Measurements from ENCODE around the gene NUDT6.
"Not testable (repeated sequence)": the region's sequence is repeated elsewhere in the genome, so short reads cannot be mapped to it uniquely, and the experiment has no call there.

The NUDT6 gene

DNA sequence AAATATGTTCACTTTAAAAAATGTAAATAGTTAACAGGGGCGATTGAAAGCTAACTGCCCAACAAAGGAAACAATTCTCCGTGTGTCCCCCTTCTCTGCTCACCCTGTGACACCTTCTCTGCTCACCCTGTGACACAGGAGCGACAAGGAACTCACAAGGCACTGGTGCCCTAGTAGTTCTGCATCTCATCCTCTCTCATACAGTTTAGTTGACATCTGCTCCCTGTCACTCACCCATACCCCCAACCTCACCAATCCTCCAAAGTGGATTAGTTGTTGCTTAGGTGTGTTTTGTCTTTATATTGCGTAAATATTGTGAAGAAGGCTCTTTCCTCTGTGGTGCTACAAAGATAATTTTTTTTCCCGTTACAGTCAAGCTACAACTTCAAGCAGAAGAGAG lies 46.4 kb downstream of the NUDT6 start:
- DNase-seq (ENCODE audit: low read depth), result no peak

DNA sequence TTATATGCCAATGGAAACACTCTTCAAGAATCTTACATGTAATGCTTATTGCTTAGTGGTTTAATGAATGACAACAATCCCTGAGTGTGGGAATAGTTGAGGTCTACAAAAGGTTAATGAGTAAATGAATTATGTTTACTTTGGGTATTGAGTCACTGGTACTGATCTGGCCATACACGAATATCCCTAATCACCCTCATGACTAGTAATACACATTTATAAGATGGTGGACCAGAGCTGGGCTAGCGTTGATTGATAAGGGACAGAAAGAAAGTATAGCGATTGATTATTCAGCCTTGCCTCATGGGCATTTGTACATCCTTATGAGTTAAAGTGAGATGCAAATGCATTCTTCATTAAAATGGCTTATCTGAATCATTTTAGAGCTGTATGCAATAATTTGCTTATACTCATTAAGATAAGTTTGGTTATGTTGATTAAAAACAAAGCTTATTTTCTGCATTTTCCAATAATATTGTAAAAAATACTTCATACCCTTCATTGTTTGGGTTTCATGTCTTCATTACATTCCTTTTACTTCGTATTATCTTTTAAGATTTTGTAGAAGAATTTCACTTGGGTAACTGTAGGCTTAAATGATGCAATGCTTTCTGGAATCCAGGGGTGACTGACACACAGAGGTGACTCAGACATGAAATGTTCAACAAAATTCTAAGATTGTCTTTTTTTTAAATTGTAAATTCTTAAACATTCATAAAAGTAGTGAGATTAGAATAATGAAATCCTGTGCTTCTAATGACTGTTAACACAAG lies 48.4 kb downstream of the NUDT6 start:
- peak; percentile 91 for DNase-seq (ENCODE audit: low read depth)

DNA sequence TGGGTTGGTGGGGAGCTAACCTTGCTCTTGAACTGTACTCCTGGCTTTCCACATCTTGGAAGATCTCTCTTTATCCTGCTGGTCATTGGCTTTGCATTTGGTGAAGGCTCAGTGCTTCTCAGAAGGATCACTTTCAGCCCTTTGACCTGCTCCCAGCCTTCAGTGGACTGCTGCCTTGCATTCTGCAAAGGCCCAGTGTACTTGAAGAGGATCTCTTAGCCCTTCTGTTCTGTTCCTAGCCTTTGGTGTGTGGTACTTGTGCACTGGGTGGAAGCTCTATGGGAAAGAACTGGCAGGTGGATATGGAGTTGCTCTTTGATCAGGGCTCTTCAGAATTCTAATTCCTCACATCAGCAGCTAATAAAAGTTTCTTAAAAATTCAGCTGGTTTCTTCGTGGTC lies 49.3 kb downstream of the NUDT6 start:
- DNase-seq (ENCODE audit: low read depth), result no peak

DNA sequence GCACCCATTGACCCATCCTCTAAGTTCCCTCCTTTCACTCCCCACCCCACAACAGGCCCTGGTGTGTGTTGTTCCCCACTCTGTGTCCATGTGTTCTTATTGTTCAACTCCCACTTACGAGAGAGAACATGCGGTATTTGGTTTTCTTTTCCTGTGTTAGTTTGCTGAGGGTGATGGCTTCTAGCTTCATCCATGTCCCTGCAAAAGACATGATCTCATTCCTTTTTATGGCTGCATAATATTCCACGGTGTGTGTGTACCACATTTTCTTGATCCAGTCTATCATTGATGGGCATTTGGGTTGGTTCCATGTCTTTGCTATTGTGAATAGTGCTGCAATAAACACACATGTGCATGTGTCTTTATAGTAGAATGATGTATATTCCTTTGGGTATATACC lies 54.2 kb downstream of the NUDT6 start:
- DNase-seq (ENCODE audit: low read depth), result not testable (repeated sequence)

DNA sequence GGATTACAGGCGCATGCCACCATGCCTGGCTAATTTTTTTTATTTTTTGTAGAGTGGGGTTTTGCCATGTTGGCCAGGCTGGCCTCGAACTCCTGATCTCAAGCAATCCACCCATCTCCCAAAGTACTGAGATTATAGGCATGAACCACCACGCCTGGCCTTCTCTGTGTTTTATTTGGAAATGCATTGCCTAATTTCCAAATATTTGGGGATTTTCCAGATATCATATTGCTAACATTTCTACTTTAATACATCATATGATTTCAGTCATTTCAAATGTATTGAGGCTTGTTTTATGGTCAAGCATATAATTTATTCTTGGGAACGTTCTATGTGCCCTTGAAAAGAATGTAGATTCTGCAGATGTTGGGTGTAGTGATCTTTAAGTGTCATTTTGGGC lies 57.0 kb downstream of the NUDT6 start:
- peak; percentile 36 for DNase-seq (ENCODE audit: low read depth)

DNA sequence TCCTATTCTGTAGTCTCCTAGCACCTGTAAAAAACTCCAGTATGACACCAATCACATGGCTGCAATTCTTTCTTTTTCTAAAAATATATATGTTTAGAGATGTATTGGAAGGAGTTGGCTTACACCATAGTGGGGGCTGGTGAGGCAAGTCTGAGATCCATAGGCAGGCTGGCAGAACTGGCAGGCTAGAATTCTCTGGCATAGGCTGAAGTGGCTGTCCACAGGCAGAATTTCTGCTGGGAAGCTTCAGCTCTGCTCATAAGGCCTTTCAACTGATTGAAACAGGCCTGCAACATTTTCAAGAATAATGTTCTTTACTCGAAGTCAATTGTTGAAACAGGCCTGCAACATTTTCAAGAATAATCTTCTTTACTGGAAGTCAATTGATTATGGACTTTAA lies 58.8 kb downstream of the NUDT6 start:
- DNase-seq (ENCODE audit: low read depth), result no peak

DNA sequence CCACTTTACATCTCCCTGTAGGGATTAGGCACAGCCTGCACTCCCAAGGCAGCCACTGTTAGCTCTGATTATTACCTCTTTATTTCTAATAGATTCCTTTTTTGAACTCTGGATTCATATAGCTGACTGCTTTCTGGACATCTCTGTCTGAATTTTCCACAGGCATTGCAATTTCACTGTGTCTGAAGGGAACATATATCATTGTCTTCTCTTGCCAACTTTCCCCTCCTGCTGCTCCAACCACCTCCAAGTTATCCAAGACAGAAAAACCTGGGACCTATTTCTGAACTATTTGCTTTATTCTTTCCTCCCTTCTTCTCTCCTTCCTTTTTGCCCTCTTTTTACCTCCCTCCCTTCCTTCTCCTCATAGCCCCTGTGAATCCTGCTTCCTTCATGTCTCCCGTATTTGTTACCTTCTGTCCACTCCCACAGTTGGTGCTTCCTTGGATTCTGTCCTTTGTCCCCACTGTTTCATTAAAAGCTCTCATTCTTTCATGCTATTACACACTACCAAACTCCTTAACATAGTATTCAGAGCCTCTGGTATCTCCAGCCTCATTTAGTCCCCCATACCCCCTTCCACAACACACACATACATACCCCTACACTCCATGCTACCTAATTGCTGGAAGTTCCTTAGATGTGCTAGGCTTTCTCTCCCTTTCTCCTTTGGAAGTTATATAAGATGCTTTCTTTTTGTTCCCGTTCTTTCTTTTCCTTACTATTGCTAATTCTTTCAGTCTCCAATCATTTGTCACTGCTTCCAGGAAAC lies 61.0 kb downstream of the NUDT6 start:
- DNase-seq (ENCODE audit: low read depth), result no peak

DNA sequence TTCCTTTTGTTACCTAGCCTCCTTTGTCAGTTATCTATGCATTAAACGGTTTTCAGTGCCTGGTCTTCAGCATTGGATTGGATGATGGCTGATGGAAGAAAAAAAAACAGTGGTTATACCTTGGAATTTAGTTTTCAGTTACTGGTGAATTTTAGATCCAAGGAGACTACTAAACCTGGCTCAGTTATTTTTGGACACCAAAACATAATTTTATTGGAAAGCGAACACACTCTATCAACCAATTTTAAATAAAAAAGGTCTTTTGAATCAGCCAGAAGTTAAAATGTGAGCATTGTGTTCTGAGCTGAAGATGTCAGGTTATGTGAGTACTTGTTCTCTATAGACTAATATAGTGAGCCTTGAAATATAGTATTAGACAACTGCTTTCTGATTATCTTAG lies 63.7 kb downstream of the NUDT6 start:
- no peak for DNase-seq (ENCODE audit: low read depth)

DNA sequence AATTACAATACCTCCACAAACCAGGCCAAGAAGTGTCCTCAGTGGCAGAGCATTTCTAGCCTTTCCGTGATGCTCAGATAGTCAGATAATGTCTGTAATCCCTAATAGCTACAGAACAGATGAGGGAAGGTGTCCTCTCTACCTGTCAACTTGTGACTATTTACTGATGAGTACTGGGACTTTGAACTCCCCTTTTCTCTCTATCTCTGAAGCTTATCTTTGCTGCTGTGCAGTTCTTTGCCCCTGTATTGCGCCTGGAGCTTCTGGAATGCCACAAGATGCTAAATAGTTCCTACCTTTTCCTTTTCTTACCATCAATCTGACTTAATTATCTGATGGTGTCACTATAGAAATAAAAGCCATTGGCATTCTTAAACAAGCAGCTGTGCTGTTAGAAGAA lies 65.2 kb downstream of the NUDT6 start:
- no peak for DNase-seq (ENCODE audit: low read depth)

DNA sequence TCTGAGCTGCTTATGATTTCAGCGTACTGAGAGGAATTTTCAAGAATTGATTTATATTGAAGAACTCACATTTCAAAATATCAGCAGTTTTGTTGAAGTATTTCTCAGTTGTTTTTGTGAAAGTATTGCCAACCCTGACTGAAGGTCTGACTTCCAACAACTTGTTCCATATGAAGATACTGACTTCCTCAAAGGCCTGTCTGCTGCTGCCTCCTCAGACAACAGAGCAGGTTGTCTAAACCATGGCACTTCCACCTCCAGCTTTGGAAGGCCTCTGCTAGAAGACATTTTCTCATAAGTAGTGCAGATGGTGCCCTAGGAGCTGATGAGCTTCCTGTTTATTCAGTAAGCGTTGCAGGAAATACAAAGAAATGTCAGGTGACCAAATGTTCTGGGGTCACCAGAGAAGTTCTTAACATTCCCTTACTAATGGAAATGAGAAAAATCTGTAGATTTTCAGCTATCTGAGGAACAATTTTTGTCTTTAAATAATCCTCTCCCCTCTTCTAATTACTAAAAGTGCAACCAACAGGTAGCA lies 67.0 kb downstream of the NUDT6 start:
- no peak for DNase-seq (ENCODE audit: low read depth)

DNA sequence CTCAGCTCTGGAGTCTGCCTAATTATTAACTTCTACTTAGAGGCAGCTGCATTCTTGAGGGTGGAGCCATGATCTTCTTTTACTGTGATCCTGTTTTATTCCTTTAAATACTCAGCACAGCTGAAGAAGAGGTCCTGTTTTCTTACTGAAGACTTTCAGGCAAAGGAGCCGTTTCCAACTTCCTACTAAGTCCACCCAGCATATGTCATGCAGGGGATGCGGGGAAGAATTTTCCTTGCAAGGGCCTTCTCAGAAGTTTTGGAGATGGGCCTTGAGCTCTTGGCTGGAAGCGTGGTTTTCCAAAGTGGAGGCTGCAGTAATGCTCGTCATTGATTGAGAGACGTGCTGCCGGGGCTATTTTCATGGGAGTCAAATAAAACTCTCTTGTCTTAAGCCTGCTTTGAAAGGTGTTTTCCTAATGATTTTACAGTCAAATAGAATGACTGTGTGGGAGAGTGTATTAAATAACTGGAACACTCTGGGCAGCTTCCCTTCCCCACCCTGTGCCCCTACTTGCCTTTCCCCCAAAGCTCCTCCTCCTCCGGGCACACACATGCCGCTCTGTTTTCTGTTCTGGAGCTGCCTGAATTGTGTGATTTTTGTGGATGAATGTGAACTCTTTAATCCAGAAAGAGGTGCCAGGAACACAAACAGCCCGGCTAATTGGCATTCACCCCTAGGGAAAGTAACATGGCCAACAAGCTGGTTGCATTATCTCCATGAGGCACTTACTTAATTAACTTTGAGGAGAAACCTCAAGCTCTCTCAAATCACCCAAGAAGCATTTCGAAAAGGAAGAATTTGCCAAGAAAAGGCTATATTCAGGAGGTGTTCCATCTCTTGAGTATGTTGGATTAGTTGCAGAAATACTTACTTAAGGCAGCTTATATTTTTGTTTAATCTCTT lies 67.7 kb downstream of the NUDT6 start:
- no peak for DNase-seq (ENCODE audit: low read depth)

DNA sequence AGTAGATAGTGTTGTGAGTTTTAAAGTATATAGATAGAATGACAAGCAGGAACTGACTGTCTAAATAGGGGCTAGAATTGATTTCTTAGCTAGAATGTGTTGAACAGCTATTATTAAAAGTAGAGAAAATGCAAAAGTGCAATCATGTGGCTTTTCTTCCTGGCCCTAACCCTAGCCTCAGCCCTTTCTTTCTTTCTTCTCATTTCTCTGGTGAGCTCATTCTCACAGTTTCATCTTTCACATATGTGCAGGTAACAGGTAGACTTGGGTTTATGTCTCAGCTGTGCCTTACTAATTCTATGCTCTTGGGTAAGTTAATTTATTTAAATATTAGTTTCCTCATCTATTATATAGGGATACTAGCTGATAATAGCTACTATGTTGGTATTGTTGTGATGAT lies 70.8 kb downstream of the NUDT6 start:
- no peak for DNase-seq (ENCODE audit: low read depth)

DNA sequence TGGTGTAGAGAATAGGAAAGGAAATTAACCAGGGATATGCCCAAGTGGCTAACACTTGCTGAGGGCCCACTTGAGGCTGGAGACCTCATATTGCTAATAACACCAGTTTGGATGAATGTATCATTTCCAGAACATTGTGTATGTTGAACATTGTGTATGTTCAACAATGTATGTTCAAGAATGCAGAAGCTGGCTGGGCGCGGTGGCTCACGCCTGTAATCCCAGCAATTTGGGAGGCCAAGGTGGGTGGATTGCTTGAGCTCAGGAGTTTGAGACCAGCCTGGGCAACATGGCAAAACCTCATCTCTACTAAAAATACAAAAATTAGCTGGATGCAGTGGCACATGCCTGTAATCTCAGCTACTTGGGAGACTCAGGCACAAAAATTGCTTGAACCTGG lies 72.6 kb downstream of the NUDT6 start:
- not testable (repeated sequence) for DNase-seq (ENCODE audit: low read depth)

DNA sequence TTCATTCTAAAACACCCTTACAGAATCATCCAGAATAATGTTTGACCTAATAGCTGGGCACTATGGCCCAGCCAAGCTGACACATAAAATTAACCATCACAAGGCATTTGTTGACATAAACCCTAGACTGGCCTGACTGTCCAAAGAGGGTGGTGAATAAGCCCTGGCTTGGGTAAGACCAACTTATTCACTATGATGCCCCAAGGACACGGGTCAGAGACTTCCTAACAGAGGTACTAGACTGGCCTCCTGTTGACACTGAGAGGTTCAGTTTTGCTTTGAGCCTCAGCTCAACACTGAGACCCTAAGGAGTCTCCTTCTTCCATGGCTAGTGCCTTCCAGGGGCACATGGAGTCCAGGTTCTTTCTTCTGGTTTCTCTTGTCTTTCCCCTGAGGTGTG lies 74.5 kb downstream of the NUDT6 start:
- no peak for DNase-seq (ENCODE audit: low read depth)

DNA sequence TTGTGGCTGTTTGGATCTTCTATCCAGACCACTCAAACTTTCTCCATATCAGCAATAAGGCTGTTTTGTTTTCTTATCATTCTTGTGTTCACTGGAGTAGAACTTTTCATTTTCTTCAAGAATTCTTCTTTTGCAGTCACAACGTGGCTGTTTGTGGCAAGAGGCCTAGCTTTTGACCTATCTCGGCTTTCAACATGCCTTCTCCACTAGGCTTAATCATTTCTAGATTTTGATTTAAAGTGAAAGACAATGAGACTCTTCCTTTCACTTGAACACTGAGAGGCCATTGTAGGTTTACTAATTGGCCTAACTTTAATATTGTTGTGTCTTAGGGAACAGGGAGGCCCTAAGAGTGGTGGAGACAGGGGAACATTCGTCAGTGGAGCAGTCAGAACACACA lies 76.6 kb downstream of the NUDT6 start:
- peak; percentile 44 for DNase-seq (ENCODE audit: low read depth)

DNA sequence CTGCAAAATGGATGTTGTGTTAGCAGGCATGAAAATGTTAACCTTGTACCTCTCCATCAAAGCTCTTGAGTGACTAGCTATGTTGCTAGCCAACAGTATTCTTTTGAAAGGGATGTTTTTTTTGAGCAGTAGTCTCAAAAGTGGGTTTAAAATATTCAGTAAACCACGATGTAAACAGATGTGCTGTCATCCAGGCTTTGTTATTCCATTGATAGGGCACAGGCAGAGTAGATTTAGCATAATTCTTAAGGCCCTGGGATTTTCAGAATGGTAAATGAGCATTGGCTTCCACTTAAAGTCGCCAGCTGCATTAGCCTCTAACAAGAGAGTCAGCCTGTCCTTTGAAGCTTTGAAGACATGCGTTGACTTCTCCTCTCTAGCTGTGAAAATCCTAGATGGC lies 77.3 kb downstream of the NUDT6 start:
- DNase-seq (ENCODE audit: low read depth), result peak; percentile 30

DNA sequence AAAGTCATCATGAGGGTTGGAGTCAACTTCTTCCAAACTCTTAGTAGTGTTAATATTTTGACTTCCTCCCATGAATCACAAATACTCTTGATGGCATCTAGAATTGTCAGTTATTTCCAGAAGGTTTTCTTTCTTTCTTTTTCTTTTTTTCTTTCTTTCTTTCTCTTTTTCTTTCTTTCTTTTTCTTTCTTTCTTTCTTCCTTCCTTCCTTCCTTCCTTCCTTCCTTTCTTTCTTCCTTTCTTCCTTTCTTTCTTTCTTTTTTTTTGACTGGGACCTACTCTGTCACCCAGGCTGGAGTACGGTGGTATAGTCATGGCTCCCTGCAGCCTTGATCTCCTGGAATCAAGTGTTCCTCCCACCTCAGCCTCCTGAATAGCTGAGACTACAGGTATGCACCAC lies 78.0 kb downstream of the NUDT6 start:
- not testable (repeated sequence) for DNase-seq (ENCODE audit: low read depth)

DNA sequence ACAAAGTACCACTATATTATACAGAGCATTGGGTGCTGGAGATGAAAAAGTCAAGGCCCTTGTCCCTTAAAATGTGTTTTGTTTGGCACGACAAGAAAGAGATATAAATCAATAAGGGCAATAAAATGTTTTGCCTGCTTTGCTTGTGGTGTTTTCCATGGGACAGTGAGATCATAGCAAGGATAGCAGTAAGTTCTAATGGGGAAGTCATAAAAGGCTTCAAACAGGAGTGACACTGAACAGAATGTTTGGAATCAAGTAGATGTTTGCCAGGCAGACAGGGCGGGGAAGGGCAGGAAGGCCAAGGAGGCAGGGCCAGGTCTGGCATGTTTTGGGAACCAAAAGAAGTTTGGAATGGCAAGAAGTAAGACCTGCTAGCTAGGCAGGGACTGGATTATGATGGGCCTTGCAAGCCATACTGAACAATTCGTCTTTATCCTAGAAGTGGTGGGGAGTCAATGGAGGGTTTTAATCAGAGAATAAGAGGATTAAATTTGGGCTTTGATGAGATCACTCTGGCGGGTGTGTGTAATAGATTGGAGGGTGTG lies 79.3 kb downstream of the NUDT6 start:
- DNase-seq (ENCODE audit: low read depth), result no peak
